K562 (cell line): ENCODE data around the gene PI4KA. TPM values are rescaled to one million over a fixed set of nuclear protein-coding genes. Genes with fewer than 3 reads are reported as not detected.

Source experiments
- ARNT ChIP-seq, 2 experiments: fragments of 450-650 bp; IDR thresholded peaks; 2 replicates each; pipeline ENCODE4 v1.6.1; 2016; ENCODE audit warnings: mild to moderate bottlenecking in 1 of 2
- CTCF ChIP-seq, 3 experiments: IDR thresholded peaks in 2 of 3; conservative IDR thresholded peaks in 1 of 3; 2 replicates each; pipeline ENCODE4 v1.5.1; 2011 to 2012; ENCODE audit warnings: low read length in 3 of 3, mild to moderate bottlenecking in 3 of 3, control low read depth in 2 of 3, improper control_type of control experiment in 1 of 3, inconsistent platforms in 1 of 3, low read depth in 1 of 3, mixed read lengths in 1 of 3, moderate library complexity in 1 of 3; ENCODE audit not compliant: insufficient read depth in 2 of 3
- ELF4 ChIP-seq: fragments of 450-650 bp; formaldehyde crosslinking; IDR thresholded peaks from 2 replicates; pipeline ENCODE4 v1.4.0; 2022; ENCODE audit warnings: missing genetic modification characterization
- FOXJ2 ChIP-seq: fragments of 200-800 bp; sonication (Bioruptor generic); IDR thresholded peaks from 2 replicates; pipeline ENCODE4 v1.6.1; 2016; ENCODE audit warnings: missing genetic modification characterization, missing compliant biosample characterization
- GTF2A2 ChIP-seq: IDR thresholded peaks from 2 replicates; pipeline ENCODE4 v1.6.1; 2016; ENCODE audit warnings: mild to moderate bottlenecking, missing genetic modification characterization, missing compliant biosample characterization
- HMG20B ChIP-seq: fragments of 250-450 bp; sonication (Bioruptor Pico); IDR thresholded peaks from 2 replicates; pipeline ENCODE4 v1.5.0; 2021; ENCODE audit warnings: mild to moderate bottlenecking
- JUN ChIP-seq, 2 experiments: sonication (generic) in 1 of 2; formaldehyde crosslinking in 1 of 2; IDR thresholded peaks; 2 replicates each; pipeline versions ENCODE4 v1.6.1 to v1.8.0; 2012 to 2022; ENCODE audit warnings: borderline replicate concordance in 2 of 2, mild to moderate bottlenecking in 2 of 2, improper control_type of control experiment in 1 of 2, low read depth in 1 of 2, low read length in 1 of 2, missing genetic modification reagents in 1 of 2
- MTF1 ChIP-seq: fragments of 250-450 bp; sonication (Bioruptor Pico); IDR thresholded peaks from 2 replicates; pipeline ENCODE4 v1.9.0; 2021; ENCODE audit warnings: moderate library complexity, mild to moderate bottlenecking, inconsistent platforms, borderline replicate concordance
- MYC ChIP-seq, 2 experiments: fragments of 250-450 bp in 1 of 2; sonication (Bioruptor Pico) in 1 of 2; IDR thresholded peaks; 2 replicates each; pipeline versions ENCODE4 v1.5.1 to v1.6.1; 2012 to 2021; ENCODE audit warnings: low read depth in 2 of 2, borderline replicate concordance in 1 of 2, improper control_type of control experiment in 1 of 2, low read length in 1 of 2, mild to moderate bottlenecking in 1 of 2, moderate library complexity in 1 of 2
- SMARCB1 ChIP-seq: IDR thresholded peaks from 2 replicates; pipeline ENCODE4 v1.6.1; 2011; ENCODE audit warnings: improper control_type of control experiment, low read depth; ENCODE audit not compliant: insufficient read length
- SP1 ChIP-seq: sonication (generic); formaldehyde crosslinking; IDR thresholded peaks from 2 replicates; pipeline ENCODE4 v1.8.1; 2022; ENCODE audit warnings: mild to moderate bottlenecking, missing genetic modification reagents
- THAP12 ChIP-seq: fragments of 250-450 bp; sonication (Bioruptor Pico); IDR thresholded peaks from 2 replicates; pipeline ENCODE4 v1.9.0; 2021; ENCODE audit warnings: mild to moderate bottlenecking, inconsistent platforms
- TSC22D4 ChIP-seq: fragments of 450-650 bp; IDR thresholded peaks from 2 replicates; pipeline ENCODE4 v1.6.1; 2016; ENCODE audit warnings: missing genetic modification characterization, missing biosample characterization, control low read depth
- ZFP36 ChIP-seq: fragments of 150-350 bp; IDR thresholded peaks from 2 replicates; pipeline ENCODE4 v1.6.1; 2018; ENCODE audit warnings: low read length, low read depth; ENCODE audit not compliant: partially characterized antibody
- ZHX1 ChIP-seq: fragments of 150-350 bp; conservative IDR thresholded peaks from 2 replicates; pipeline ENCODE4 v1.6.1; 2014; ENCODE audit warnings: low read length
- polyA plus RNA-seq, 8 experiments: library from polyadenylated mRNA; depleted of rRNA in 4 of 8; stranded (reverse) in 5 of 8; unstranded in 3 of 8; fragments of >200 nt; fragmentation: Nextera tagmentation in 2 of 8; fragmentation: Illumina TruSeq in 1 of 8; extraction: Ambion mirVana in 2 of 8; extraction: Trizol in 1 of 8; gene quantifications; 2 replicates each; pipeline versions ENCODE4 v1.2.1 to v1.2.3, GENCODE V29; 2011 to 2014; ENCODE audit warnings: inconsistent platforms in 1 of 8, missing spikeins in 1 of 8
- total RNA-seq, 7 experiments: library from RNA; depleted of rRNA in 6 of 7; stranded (reverse); fragments of >200 nt in 6 of 7; fragmentation: Illumina TruSeq in 2 of 7; extraction: Trizol in 2 of 7; gene quantifications; 2 replicates each; pipeline versions ENCODE4 v1.2.1 to v1.2.3, GENCODE V29; 2011 to 2021; ENCODE audit warnings: low replicate concordance in 1 of 7
- TF ChIP-seq, protein P1 (sequence below), 2 experiments: fragments of 450-650 bp in 1 of 2; sonication (generic) in 1 of 2; formaldehyde crosslinking; conservative IDR thresholded peaks; 2 replicates each; pipeline versions ENCODE4 v1.4.0 to v1.8.1; 2020 to 2022; ENCODE audit warnings: mild to moderate bottlenecking in 1 of 2, missing genetic modification reagents in 1 of 2

The PI4KA gene
- total and polyA plus RNA-seq, 9 of the 15 experiments (the other 6 are each of a cell fraction or from before 2014, with no cell fraction given): 7.3 to 187 (median 84.7) TPM

DNA sequence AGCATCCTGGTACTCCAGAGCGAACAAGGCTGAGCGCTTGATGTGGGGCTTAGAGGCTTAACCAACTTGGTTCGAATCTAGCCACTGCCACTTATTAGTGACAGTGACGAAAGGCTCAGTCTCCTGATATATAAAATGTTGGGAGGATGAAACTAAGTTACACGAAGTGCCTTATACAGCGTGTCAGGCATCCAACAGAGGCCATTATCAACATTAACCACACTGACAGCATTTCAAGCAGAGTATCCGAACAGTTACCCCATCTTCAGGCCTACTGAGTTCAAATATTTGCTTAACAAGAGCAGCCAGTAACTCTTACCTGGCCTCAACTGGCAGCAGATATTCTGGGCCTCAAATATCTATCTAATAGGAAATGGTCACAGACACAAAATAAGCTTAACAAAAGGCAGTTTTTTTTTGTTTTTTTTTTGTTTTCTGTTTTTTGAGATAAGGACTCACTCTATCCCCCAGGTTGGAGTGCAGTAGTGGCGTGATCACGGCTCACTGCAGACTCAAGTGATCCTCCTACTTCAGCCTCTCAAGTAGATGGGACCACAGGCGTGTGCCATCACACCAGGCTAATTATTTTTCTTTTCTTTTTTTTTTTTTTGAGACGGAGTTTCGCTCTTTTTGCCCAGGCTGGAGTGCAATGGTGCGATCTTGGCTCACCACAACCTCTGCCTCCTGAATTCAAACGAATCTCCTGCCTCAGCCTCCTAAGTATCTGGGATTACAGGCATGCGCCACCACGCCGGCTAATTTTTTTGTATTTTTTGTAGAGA lies 81.8 kb downstream of the PI4KA start (continued):
- TF ChIP-seq ZHX1 (no peak), MYC (IDR thresholded peaks at IDR 0.05; ENCODE audit: low read depth, low read length) (peak; percentile 21; the same call in 1 of the 2 replicates), MYC (CRISPR knock-in tag; IDR thresholded peaks at IDR 0.05; ENCODE audit: borderline replicate concordance, low read depth) (no peak), FOXJ2 (tag) (no peak), THAP12 (CRISPR knock-in tag) (0 out of 2 replicates have a peak, but pooled peaks have one; percentile 41), JUN (IDR thresholded peaks at IDR 0.05; ENCODE audit: borderline replicate concordance, low read depth, low read length) (peak; percentile 52), JUN (CRISPR knock-in tag; IDR thresholded peaks at IDR 0.05; ENCODE audit: borderline replicate concordance) (no peak), MTF1 (CRISPR knock-in tag) (0 out of 2 replicates have a peak, but pooled peaks have one; percentile 60), SP1 (CRISPR knock-in tag) (peak; percentile 20; the same call in 1 of the 2 replicates), HMG20B (CRISPR knock-in tag) (no peak), ARNT (IDR thresholded peaks at IDR 0.05) (no peak), TSC22D4 (tag) (0 out of 2 replicates have a peak, but pooled peaks have one; percentile 84), SMARCB1 (no peak), ELF4 (0 out of 2 replicates have a peak, but pooled peaks have one; percentile 45), CTCF (IDR thresholded peaks at IDR 0.05 in 2 of 3, conservative IDR thresholded peaks at IDR 0.05 in 1 of 3; ENCODE audit: insufficient read depth in 2 of 3, low read depth in 1 of 3, low read length in 3 of 3) (0 out of 6 replicates have a peak, but pooled peaks of 1 of the 3 experiments have one; percentile 0), GTF2A2 (tag) (peak; percentile 72; the same call in 1 of the 2 replicates), ZFP36 (no peak)
- TF ChIP-seq, protein P1, sequence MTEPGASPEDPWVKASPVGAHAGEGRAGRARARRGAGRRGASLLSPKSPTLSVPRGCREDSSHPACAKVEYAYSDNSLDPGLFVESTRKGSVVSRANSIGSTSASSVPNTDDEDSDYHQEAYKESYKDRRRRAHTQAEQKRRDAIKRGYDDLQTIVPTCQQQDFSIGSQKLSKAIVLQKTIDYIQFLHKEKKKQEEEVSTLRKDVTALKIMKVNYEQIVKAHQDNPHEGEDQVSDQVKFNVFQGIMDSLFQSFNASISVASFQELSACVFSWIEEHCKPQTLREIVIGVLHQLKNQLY (CRISPR knock-in tag; conservative IDR thresholded peaks at IDR 0.05): 0 out of 4 replicates have a peak, but pooled peaks of 1 of the 2 experiments have one; percentile 3
